HK-2 (cell line): ENCODE data around the gene COX5A.
"Not testable (repeated sequence)": the region's sequence is repeated elsewhere in the genome, so short reads cannot be mapped to it uniquely, and the experiment has no call there.

ENCODE experiments used
- DNase-seq: peaks from one replicate; pipeline ENCODE4 v3.0.0-alpha.2; 2018; ENCODE audit not compliant: unreplicated experiment

The COX5A gene

GRCh38 chr15:74955796-74956647 is 18.1 kb upstream of the COX5A start:
- peak; percentile 73 for DNase-seq

GRCh38 chr15:74955017-74955416 is 17.1 kb upstream of the COX5A start:
- DNase-seq, result no peak

- DNase-seq, result no peak
Observed at GRCh38 chr15:74954515-74954914, 16.6 kb upstream of the COX5A start.

- DNase-seq, result no peak
Observed at GRCh38 chr15:74951006-74951405, 13.1 kb upstream of the COX5A start.

GRCh38 chr15:74950078-74950908 is 12.4 kb upstream of the COX5A start:
- DNase-seq, result peak; percentile 66

- DNase-seq, result no peak
Observed at GRCh38 chr15:74937272-74937589, 642 bp downstream of the COX5A start.

GRCh38 chr15:74935193-74935592 is 2.7 kb downstream of the COX5A start:
- not testable (repeated sequence) for DNase-seq

- no peak for DNase-seq
Observed at GRCh38 chr15:74933573-74933972, 4.3 kb downstream of the COX5A start.

- no peak for DNase-seq
Observed at GRCh38 chr15:74928771-74929198, 9.1 kb downstream of the COX5A start.

GRCh38 chr15:74924525-74924924 is 13.3 kb downstream of the COX5A start:
- no peak for DNase-seq

GRCh38 chr15:74920456-74920855 is 17.4 kb downstream of the COX5A start:
- no peak for DNase-seq

GRCh38 chr15:74917676-74918075 is 20.2 kb downstream of the COX5A start:
- DNase-seq, result no peak

- not testable (repeated sequence) for DNase-seq
Observed at GRCh38 chr15:74913799-74914198, 24.1 kb downstream of the COX5A start.

GRCh38 chr15:74913041-74913440 is 24.8 kb downstream of the COX5A start:
- no peak for DNase-seq

- no peak for DNase-seq
Observed at GRCh38 chr15:74908635-74909034, 29.2 kb downstream of the COX5A start.

- DNase-seq, result no peak
Observed at GRCh38 chr15:74907163-74907870, 30.6 kb downstream of the COX5A start.

- peak; percentile 78 for DNase-seq
Observed at GRCh38 chr15:74906450-74907162, 31.3 kb downstream of the COX5A start, which contains the start of gene FAM219B. Gene FAM219B, minus strand, starts transcription at chr15:74906851. Its CDS starts 51 bp downstream, at chr15:74906800.

- DNase-seq, result peak; percentile 33
Observed at GRCh38 chr15:74906067-74906449, 31.8 kb downstream of the COX5A start.

- no peak for DNase-seq
Observed at GRCh38 chr15:74904190-74904805, 33.6 kb downstream of the COX5A start.

GRCh38 chr15:74903676-74904075 is 34.2 kb downstream of the COX5A start:
- no peak for DNase-seq
